DND-41 (cell line): ENCODE data around the gene SLC6A9.

Source experiments
- ATAC-seq: fragments of 200-7000 bp; cut with Tn5 transposase; 3 replicates; pipeline ENCODE4 v1.9.1; 2021; ENCODE audit warnings: low read depth; ENCODE audit not compliant: insufficient read depth
- DNase-seq: peaks from one replicate; pipeline ENCODE4 v3.0.0-alpha.2; 2020
- H2AFZ ChIP-seq: 2 replicates; pipeline ENCODE4 v1.6.0; 2012; ENCODE audit warnings: low read depth, low read length
- H3K27ac ChIP-seq: 2 replicates; pipeline ENCODE4 v1.5.1; 2012; ENCODE audit warnings: low read length, inconsistent platforms
- H3K27me3 ChIP-seq: fragments of 200-600 bp; sonication (generic); 2 replicates; pipeline ENCODE4 v1.6.0; 2012; ENCODE audit warnings: low read length, mild to moderate bottlenecking, inconsistent platforms; ENCODE audit not compliant: insufficient read depth, poor library complexity
- H3K36me3 ChIP-seq: 2 replicates; pipeline ENCODE4 v1.5.1; 2012; ENCODE audit warnings: low read length, inconsistent platforms; ENCODE audit not compliant: insufficient read depth
- H3K4me1 ChIP-seq: 2 replicates; pipeline ENCODE4 v1.5.1; 2012; ENCODE audit warnings: mild to moderate bottlenecking, low read length; ENCODE audit not compliant: insufficient read depth
- H3K4me2 ChIP-seq: 2 replicates; pipeline ENCODE4 v1.6.0; 2012; ENCODE audit warnings: mild to moderate bottlenecking, moderate library complexity, low read length, inconsistent platforms; ENCODE audit not compliant: insufficient read depth
- H3K4me3 ChIP-seq, 2 experiments: fragments of 200-600 bp in 1 of 2; shearing (Covaris generic) in 1 of 2; 2 replicates each; pipeline ENCODE4 v1.5.1; 2012 to 2016; ENCODE audit warnings: inconsistent platforms in 2 of 2, low read length in 2 of 2, mild to moderate bottlenecking in 2 of 2, low read depth in 1 of 2, moderate library complexity in 1 of 2
- H3K79me2 ChIP-seq: 2 replicates; pipeline ENCODE4 v1.6.0; 2012; ENCODE audit warnings: low read length, inconsistent platforms; ENCODE audit not compliant: insufficient read depth
- H3K9ac ChIP-seq: 2 replicates; pipeline ENCODE4 v1.6.0; 2012; ENCODE audit warnings: low read depth, mild to moderate bottlenecking, inconsistent platforms, low read length, moderate library complexity
- H3K9me3 ChIP-seq: 2 replicates; pipeline ENCODE4 v1.5.1; 2012; ENCODE audit warnings: low read length, moderate library complexity, mild to moderate bottlenecking, inconsistent platforms; ENCODE audit not compliant: insufficient read depth, severe bottlenecking
- H4K20me1 ChIP-seq: 2 replicates; pipeline ENCODE4 v1.6.0; 2012; ENCODE audit warnings: low read length; ENCODE audit not compliant: insufficient read depth
- EZH2 ChIP-seq: IDR thresholded peaks from 3 replicates; pipeline ENCODE4 v1.6.1; 2012; ENCODE audit warnings: borderline replicate concordance, low read depth, mild to moderate bottlenecking, moderate library complexity, low read length, inconsistent platforms; ENCODE audit not compliant: severe bottlenecking
- TF ChIP-seq, protein P1 (sequence below): IDR thresholded peaks from 2 replicates; pipeline ENCODE4 v1.5.1; 2012; ENCODE audit warnings: borderline replicate concordance, low read length, moderate library complexity, mild to moderate bottlenecking; ENCODE audit not compliant: poor library complexity, severe bottlenecking; ENCODE audit errors: extremely low read depth

SLC6A9 gene

DNA sequence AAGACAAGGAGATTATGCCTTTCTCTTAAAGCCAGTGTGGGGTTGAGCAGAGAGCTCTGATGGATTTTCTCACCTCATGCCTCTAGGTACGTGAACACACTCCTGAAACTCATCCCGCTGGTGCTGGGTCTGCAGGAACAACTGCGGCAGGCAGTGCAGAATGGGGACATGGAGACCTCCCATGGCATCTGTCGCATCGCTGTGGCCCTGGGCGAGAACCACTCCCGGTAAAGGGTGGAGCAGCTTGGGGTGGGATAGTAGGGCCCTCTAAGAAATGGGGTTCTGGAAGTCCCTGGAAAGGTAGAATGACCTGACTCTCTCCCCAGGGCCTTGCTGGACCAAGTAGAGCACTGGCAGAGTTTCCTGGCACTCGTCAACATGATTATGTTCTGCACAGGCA lies 75.0 kb downstream of the SLC6A9 start:
- ATAC-seq, result no peak
- H3K9me3 ChIP-seq, result no peaks in the 10 kb centered on the region
- H4K20me1 ChIP-seq, result peaks cover 9% of the 10 kb centered on the region; the same call in 1 of the 2 replicates
- TF ChIP-seq EZH2, result no peak
- TF ChIP-seq, protein P1, sequence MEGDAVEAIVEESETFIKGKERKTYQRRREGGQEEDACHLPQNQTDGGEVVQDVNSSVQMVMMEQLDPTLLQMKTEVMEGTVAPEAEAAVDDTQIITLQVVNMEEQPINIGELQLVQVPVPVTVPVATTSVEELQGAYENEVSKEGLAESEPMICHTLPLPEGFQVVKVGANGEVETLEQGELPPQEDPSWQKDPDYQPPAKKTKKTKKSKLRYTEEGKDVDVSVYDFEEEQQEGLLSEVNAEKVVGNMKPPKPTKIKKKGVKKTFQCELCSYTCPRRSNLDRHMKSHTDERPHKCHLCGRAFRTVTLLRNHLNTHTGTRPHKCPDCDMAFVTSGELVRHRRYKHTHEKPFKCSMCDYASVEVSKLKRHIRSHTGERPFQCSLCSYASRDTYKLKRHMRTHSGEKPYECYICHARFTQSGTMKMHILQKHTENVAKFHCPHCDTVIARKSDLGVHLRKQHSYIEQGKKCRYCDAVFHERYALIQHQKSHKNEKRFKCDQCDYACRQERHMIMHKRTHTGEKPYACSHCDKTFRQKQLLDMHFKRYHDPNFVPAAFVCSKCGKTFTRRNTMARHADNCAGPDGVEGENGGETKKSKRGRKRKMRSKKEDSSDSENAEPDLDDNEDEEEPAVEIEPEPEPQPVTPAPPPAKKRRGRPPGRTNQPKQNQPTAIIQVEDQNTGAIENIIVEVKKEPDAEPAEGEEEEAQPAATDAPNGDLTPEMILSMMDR, result no peak
- H3K4me3 ChIP-seq, result no peak overlapping the region
- no peak overlapping the region for H3K27ac ChIP-seq
- H3K4me2 ChIP-seq, result no peak overlapping the region
- H3K9ac ChIP-seq, result no peak overlapping the region
- no peak for DNase-seq
- no peaks in the 10 kb centered on the region for H3K27me3 ChIP-seq
- 0 out of 2 replicates have a peak, but pooled peaks cover 4% of the 10 kb centered on the region for H3K79me2 ChIP-seq
- H2AFZ ChIP-seq, result no peak overlapping the region
- H3K4me1 ChIP-seq, result no peaks in the 10 kb centered on the region
- H3K36me3 ChIP-seq, result peaks cover 34% of the 10 kb centered on the region

DNA sequence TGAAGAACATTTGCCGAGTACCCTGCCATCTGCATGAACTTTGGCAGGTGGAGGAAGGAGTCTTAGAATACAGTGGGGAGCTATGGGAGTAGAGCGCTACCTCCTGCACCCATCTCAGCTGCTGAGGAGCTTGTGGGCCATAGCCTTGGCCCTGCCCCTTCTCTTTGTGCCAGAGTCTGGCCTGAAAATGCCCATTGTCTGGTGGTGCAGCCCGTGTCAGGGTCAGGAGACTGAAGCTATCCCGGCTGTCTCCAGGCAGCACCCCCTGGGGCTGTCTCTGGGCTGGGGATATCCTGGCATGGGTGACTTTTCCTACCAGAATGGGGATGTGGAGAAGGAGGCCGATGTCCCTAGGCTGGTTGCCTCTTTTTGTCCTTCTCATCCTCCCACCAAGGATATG lies 77.2 kb downstream of the SLC6A9 start:
- Histone ChIP-seq H3K36me3 (peaks cover 41% of the 10 kb centered on the region), H3K9ac (no peak overlapping the region), H3K4me2 (no peak overlapping the region), H3K27me3 (no peaks in the 10 kb centered on the region), H3K27ac (no peak overlapping the region), H4K20me1 (peaks cover 17% of the 10 kb centered on the region), H3K4me1 (no peaks in the 10 kb centered on the region), H3K4me3 (no peak overlapping the region), H3K79me2 (0 out of 2 replicates have a peak, but pooled peaks cover 4% of the 10 kb centered on the region), H2AFZ (no peak overlapping the region), H3K9me3 (no peaks in the 10 kb centered on the region)
- TF ChIP-seq EZH2, result no peak
- TF ChIP-seq, protein P1, result no peak
- no peak for ATAC-seq
- no peak for DNase-seq

DNA sequence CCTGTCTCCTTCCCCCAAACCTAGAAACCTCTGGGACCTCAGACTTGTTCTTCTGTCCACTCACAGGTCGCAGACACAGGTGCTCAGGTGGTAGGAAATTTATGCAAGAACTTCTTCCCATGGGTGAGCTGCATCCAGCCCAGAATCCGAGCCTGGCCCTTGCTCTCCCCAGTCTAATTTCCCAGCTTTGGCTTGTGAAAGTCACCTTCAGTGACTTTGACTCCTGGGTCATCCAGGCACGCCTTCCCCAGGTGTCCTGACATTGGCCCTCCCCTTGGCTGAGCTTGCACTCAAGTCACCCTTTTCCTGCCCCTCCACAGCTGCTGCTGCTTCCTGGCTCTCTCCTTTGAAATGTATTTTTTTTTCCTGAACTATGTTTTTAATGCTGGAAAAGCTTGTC lies 77.9 kb downstream of the SLC6A9 start:
- no peak for DNase-seq
- no peak overlapping the region for H3K27ac ChIP-seq
- H4K20me1 ChIP-seq, result peaks cover 22% of the 10 kb centered on the region
- no peaks in the 10 kb centered on the region for H3K27me3 ChIP-seq
- no peak overlapping the region for H2AFZ ChIP-seq
- H3K9me3 ChIP-seq, result no peaks in the 10 kb centered on the region
- ATAC-seq, result no peak
- no peak overlapping the region for H3K9ac ChIP-seq
- peaks cover 6% of the 10 kb centered on the region for H3K4me1 ChIP-seq
- H3K79me2 ChIP-seq, result peaks cover 10% of the 10 kb centered on the region
- TF ChIP-seq, protein P1, result no peak
- no peak for TF ChIP-seq EZH2
- H3K36me3 ChIP-seq, result peaks cover 38% of the 10 kb centered on the region
- H3K4me2 ChIP-seq, result no peak overlapping the region
- no peak overlapping the region for H3K4me3 ChIP-seq

DNA sequence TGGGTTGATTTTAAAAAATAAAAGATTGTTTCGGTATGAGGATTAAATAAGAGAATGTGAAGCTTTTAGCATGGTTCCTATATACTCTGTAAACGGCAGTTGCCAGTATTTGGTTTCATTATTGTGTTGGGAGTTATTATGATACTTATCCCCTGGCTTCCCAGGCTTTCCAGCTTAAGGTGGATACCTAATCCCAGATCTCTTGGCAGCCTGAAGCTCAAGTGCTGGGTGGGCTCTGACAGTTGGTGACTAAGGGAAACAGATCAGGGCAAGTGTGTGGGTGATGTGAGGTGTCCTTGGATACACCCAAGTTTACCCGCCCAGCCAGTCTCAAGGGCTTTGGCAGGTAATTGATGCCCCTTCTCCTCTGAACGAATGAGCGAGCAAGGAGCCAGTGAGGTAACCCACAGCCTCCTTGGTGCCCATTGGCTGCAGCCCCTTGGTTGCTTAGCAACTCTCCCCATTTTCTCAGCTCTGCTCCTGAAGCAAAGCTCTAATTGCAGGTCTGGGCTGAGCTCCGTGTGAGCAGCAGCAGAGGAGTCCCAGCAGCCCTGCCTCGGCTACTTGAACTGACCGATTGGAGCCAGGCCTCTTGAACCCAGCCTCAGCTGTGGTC lies 78.4 kb downstream of the SLC6A9 start:
- peaks cover 11% of the 10 kb centered on the region for H3K4me1 ChIP-seq
- H3K27me3 ChIP-seq, result no peaks in the 10 kb centered on the region
- no peak overlapping the region for H3K4me3 ChIP-seq
- no peak overlapping the region for H3K4me2 ChIP-seq
- TF ChIP-seq EZH2, result no peak
- TF ChIP-seq, protein P1, result no peak
- H3K9me3 ChIP-seq, result no peaks in the 10 kb centered on the region
- H3K79me2 ChIP-seq, result peaks cover 15% of the 10 kb centered on the region
- no peak overlapping the region for H3K9ac ChIP-seq
- no peak for DNase-seq
- H3K36me3 ChIP-seq, result peaks cover 34% of the 10 kb centered on the region
- no peak overlapping the region for H2AFZ ChIP-seq
- no peak overlapping the region for H3K27ac ChIP-seq
- no peak for ATAC-seq
- H4K20me1 ChIP-seq, result peaks cover 23% of the 10 kb centered on the region
